IPS-18a (cell line): ENCODE data around the gene AVEN.

Experiments used
- H3K27ac ChIP-seq: one replicate; pipeline ENCODE4 v1.5.1; 2013; ENCODE audit warnings: low read length
- H3K27me3 ChIP-seq: one replicate; pipeline ENCODE4 v1.6.1; 2013; ENCODE audit warnings: mild to moderate bottlenecking, low read length; ENCODE audit not compliant: control insufficient read depth, insufficient read depth
- H3K36me3 ChIP-seq: one replicate; pipeline ENCODE4 v1.6.1; 2013; ENCODE audit warnings: low read depth, low read length; ENCODE audit not compliant: control insufficient read depth
- H3K4me1 ChIP-seq: one replicate; pipeline ENCODE4 v1.6.1; 2013; ENCODE audit warnings: low read depth, low read length; ENCODE audit not compliant: control insufficient read depth
- H3K4me3 ChIP-seq: one replicate; pipeline ENCODE4 v1.5.1; 2013; ENCODE audit warnings: low read length
- H3K9ac ChIP-seq: one replicate; pipeline ENCODE4 v1.6.1; 2013; ENCODE audit warnings: mild to moderate bottlenecking, low read length, moderate library complexity
- H3K9me3 ChIP-seq: one replicate; pipeline ENCODE4 v1.6.1; 2013; ENCODE audit warnings: low read depth, low read length; ENCODE audit not compliant: control insufficient read depth

AVEN gene

GRCh38 chr15:33980159-33980558, 58.8 kb downstream of the AVEN start:
- no peak overlapping the region for H3K9ac ChIP-seq
- no peaks in the 10 kb centered on the region for H3K27me3 ChIP-seq
- H3K27ac ChIP-seq = no peak overlapping the region

GRCh38 chr15:33975022-33975565, 63.9 kb downstream of the AVEN start:
- Histone ChIP-seq H3K9me3 (no peaks in the 10 kb centered on the region), H3K27me3 (no peaks in the 10 kb centered on the region), H3K27ac (no peak overlapping the region), H3K36me3 (no peaks in the 10 kb centered on the region), H3K4me1 (no peaks in the 10 kb centered on the region), H3K4me3 (no peak overlapping the region), H3K9ac (no peak overlapping the region)

More at GRCh38 chr15:33980159-33980558, 58.8 kb downstream of the AVEN start:
- H3K36me3 ChIP-seq = no peaks in the 10 kb centered on the region
- no peaks in the 10 kb centered on the region for H3K9me3 ChIP-seq
- H3K4me3 ChIP-seq = no peak overlapping the region
- H3K4me1 ChIP-seq = peaks cover 3% of the 10 kb centered on the region

GRCh38 chr15:33971811-33972210, 67.2 kb downstream of the AVEN start:
- H3K36me3 ChIP-seq = no peaks in the 10 kb centered on the region
- H3K27ac ChIP-seq = no peak overlapping the region
- no peak overlapping the region for H3K9ac ChIP-seq
- H3K9me3 ChIP-seq = no peaks in the 10 kb centered on the region
- H3K4me1 ChIP-seq = peaks cover 3% of the 10 kb centered on the region
- no peak overlapping the region for H3K4me3 ChIP-seq
- H3K27me3 ChIP-seq = no peaks in the 10 kb centered on the region

- no peak overlapping the region for H3K4me3 ChIP-seq
These were observed 70.2 kb downstream of the AVEN start for GRCh38 chr15:33968821-33969220.

GRCh38 chr15:33968224-33968623, 70.8 kb downstream of the AVEN start, which contains the start of gene CHRM5:
CHRM5 (plus strand) TSS chr15:33968497; CDS start chr15:34062718, 94,221 bp downstream.
- H3K9me3 ChIP-seq = no peaks in the 10 kb centered on the region
- H3K27ac ChIP-seq = no peak within 1 kb of the TSS
- no peak within 1 kb of the TSS for H3K9ac ChIP-seq
- H3K27me3 ChIP-seq = no peaks in the 10 kb centered on the region
- no peak within 1 kb of the TSS for H3K4me3 ChIP-seq
- H3K36me3 ChIP-seq = no peaks in the 10 kb centered on the region
- peaks cover 3% of the 10 kb centered on the region for H3K4me1 ChIP-seq

More at GRCh38 chr15:33968821-33969220, 70.2 kb downstream of the AVEN start:
- Histone ChIP-seq H3K27ac (no peak overlapping the region), H3K36me3 (no peaks in the 10 kb centered on the region), H3K27me3 (no peaks in the 10 kb centered on the region), H3K4me1 (peaks cover 3% of the 10 kb centered on the region), H3K9me3 (no peaks in the 10 kb centered on the region), H3K9ac (no peak overlapping the region)

- H3K27me3 ChIP-seq = no peaks in the 10 kb centered on the region
These were observed 74.4 kb downstream of the AVEN start for GRCh38 chr15:33964665-33965040.

GRCh38 chr15:33963831-33964664, 75.0 kb downstream of the AVEN start:
- Histone ChIP-seq H3K27me3 (no peaks in the 10 kb centered on the region), H3K27ac (no peak overlapping the region), H3K4me1 (no peaks in the 10 kb centered on the region), H3K9me3 (no peaks in the 10 kb centered on the region), H3K36me3 (no peaks in the 10 kb centered on the region), H3K4me3 (no peak overlapping the region), H3K9ac (no peak overlapping the region)

More at GRCh38 chr15:33964665-33965040, 74.4 kb downstream of the AVEN start:
- Histone ChIP-seq H3K36me3 (no peaks in the 10 kb centered on the region), H3K9ac (no peak overlapping the region), H3K27ac (no peak overlapping the region), H3K4me3 (no peak overlapping the region), H3K4me1 (peaks cover 1% of the 10 kb centered on the region), H3K9me3 (no peaks in the 10 kb centered on the region)

- Histone ChIP-seq H3K36me3 (no peaks in the 10 kb centered on the region), H3K27ac (no peak overlapping the region), H3K27me3 (no peaks in the 10 kb centered on the region)
These were observed 78.5 kb downstream of the AVEN start for GRCh38 chr15:33960549-33960935.

GRCh38 chr15:33959844-33960548, 79.0 kb downstream of the AVEN start:
- Histone ChIP-seq H3K36me3 (no peaks in the 10 kb centered on the region), H3K4me1 (no peaks in the 10 kb centered on the region), H3K27me3 (no peaks in the 10 kb centered on the region), H3K9ac (no peak overlapping the region), H3K4me3 (no peak overlapping the region), H3K9me3 (no peaks in the 10 kb centered on the region), H3K27ac (no peak overlapping the region)

More at GRCh38 chr15:33960549-33960935, 78.5 kb downstream of the AVEN start:
- Histone ChIP-seq H3K4me1 (no peaks in the 10 kb centered on the region), H3K9ac (no peak overlapping the region), H3K9me3 (no peaks in the 10 kb centered on the region), H3K4me3 (no peak overlapping the region)

- Histone ChIP-seq H3K4me1 (no peaks in the 10 kb centered on the region), H3K27me3 (no peaks in the 10 kb centered on the region), H3K9me3 (no peaks in the 10 kb centered on the region), H3K4me3 (no peak overlapping the region), H3K27ac (no peak overlapping the region), H3K9ac (no peak overlapping the region), H3K36me3 (no peaks in the 10 kb centered on the region)
These were observed 82.6 kb downstream of the AVEN start for GRCh38 chr15:33956397-33956796.

- Histone ChIP-seq H3K4me3 (no peak overlapping the region), H3K27me3 (no peaks in the 10 kb centered on the region), H3K4me1 (no peaks in the 10 kb centered on the region)
These were observed 83.1 kb downstream of the AVEN start for GRCh38 chr15:33955945-33956344.

More at GRCh38 chr15:33955945-33956344, 83.1 kb downstream of the AVEN start:
- Histone ChIP-seq H3K9me3 (no peaks in the 10 kb centered on the region), H3K36me3 (no peaks in the 10 kb centered on the region), H3K9ac (no peak overlapping the region), H3K27ac (no peak overlapping the region)
